ENCODE results near the gene PEX5L. TPM values are rescaled to one million over a fixed set of nuclear protein-coding genes. Genes with fewer than 3 reads are reported as not detected.

Gene PEX5L
- total RNA-seq, 1 experiment from 2014 or later = not detected

DNA sequence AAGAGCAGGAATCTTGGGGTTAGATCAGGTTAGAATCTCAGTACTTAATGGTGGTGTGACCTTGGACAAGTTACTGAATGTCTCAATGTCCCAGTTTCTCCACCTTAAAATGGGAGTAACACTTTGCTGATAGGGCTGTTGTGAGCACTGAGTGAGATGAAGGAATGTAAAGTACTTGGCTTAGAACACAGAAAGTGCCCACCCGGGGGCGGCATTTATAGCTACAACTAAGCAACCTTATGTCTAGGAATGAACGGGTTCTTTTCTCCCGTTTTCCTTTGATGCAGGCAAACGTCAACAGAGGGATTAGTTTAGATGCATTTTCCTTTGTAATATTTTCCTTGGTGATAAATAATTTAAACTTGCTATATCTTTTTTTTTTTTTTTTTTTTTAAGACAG lies 207.3 kb downstream of the PEX5L start:
- ATAC-seq (no peak), DNase-seq (ENCODE audit: low read depth, low spot score) (no peak)
- no peaks in the 10 kb centered on the region for H3K79me2 ChIP-seq (ENCODE audit: insufficient read depth, low read length)
- CTCF ChIA-PET = no interaction called here
- no peaks in the 10 kb centered on the region; the same call in 1 of the 2 replicates for H3K27me3 ChIP-seq (ENCODE audit: insufficient read depth, low read length)
- no TSS peak for BruUV-seq (replicated peaks)
- H3K4me2 ChIP-seq (ENCODE audit: low read length) = no peak overlapping the region
- intact Hi-C loops (cut with micrococcal nuclease) = no loop called here
- H3K36me3 ChIP-seq (ENCODE audit: control insufficient read depth in 1 of 2, insufficient read depth in 2 of 2, low read length in 2 of 2) = no peaks in the 10 kb centered on the region
- no peak overlapping the region for H3K4me3 ChIP-seq (replicated peaks in 1 of 2; ENCODE audit: low read depth in 1 of 2, low read length in 2 of 2)
- H4K20me1 ChIP-seq (ENCODE audit: insufficient read depth) = no peaks in the 10 kb centered on the region
- no peak overlapping the region for H3K27ac ChIP-seq (ENCODE audit: low read depth, low read length)
- no peak for TF ChIP-seq EZH2phosphoT487 (IDR thresholded peaks at IDR 0.05; ENCODE audit: borderline replicate concordance)
- TF ChIP-seq SIN3A (IDR thresholded peaks at IDR 0.05; ENCODE audit: low read depth) = no peak
- TF ChIP-seq FOSL1 (IDR thresholded peaks at IDR 0.05; ENCODE audit: low read depth) = no peak
- TF ChIP-seq, protein P1, sequence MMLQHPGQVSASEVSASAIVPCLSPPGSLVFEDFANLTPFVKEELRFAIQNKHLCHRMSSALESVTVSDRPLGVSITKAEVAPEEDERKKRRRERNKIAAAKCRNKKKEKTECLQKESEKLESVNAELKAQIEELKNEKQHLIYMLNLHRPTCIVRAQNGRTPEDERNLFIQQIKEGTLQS (IDR thresholded peaks at IDR 0.05) = no peak
- no peak for TF ChIP-seq CEBPB (IDR thresholded peaks at IDR 0.05; ENCODE audit: low read depth)
- TF ChIP-seq TCF7L2 (IDR thresholded peaks at IDR 0.05; ENCODE audit: borderline replicate concordance, extremely low read depth, insufficient read depth, insufficient read length) = no peak
- no peak for TF ChIP-seq CBX3 (IDR thresholded peaks at IDR 0.05; ENCODE audit: low read depth)
- no peak for TF ChIP-seq ZFX (IDR thresholded peaks at IDR 0.05)
- TF ChIP-seq, protein P2, sequence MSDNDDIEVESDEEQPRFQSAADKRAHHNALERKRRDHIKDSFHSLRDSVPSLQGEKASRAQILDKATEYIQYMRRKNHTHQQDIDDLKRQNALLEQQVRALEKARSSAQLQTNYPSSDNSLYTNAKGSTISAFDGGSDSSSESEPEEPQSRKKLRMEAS (IDR thresholded peaks at IDR 0.05) = no peak
- TF ChIP-seq EZH2 (IDR thresholded peaks at IDR 0.05) = no peak
- TF ChIP-seq JUND (IDR thresholded peaks at IDR 0.05) = no peak
- no peak for TF ChIP-seq POLR2A (IDR thresholded peaks at IDR 0.05; ENCODE audit: borderline replicate concordance, extremely low read depth, insufficient read depth, insufficient read length)
- TF ChIP-seq, protein P3, sequence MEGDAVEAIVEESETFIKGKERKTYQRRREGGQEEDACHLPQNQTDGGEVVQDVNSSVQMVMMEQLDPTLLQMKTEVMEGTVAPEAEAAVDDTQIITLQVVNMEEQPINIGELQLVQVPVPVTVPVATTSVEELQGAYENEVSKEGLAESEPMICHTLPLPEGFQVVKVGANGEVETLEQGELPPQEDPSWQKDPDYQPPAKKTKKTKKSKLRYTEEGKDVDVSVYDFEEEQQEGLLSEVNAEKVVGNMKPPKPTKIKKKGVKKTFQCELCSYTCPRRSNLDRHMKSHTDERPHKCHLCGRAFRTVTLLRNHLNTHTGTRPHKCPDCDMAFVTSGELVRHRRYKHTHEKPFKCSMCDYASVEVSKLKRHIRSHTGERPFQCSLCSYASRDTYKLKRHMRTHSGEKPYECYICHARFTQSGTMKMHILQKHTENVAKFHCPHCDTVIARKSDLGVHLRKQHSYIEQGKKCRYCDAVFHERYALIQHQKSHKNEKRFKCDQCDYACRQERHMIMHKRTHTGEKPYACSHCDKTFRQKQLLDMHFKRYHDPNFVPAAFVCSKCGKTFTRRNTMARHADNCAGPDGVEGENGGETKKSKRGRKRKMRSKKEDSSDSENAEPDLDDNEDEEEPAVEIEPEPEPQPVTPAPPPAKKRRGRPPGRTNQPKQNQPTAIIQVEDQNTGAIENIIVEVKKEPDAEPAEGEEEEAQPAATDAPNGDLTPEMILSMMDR (IDR thresholded peaks at IDR 0.05 in 2 of 3, conservative IDR thresholded peaks at IDR 0.05 in 1 of 3; ENCODE audit: borderline replicate concordance in 1 of 3, insufficient read depth in 1 of 3, low read depth in 2 of 3, low read length in 2 of 3) = no peak
- TF ChIP-seq RAD21 (IDR thresholded peaks at IDR 0.05; ENCODE audit: low read depth) = no peak
- no peak for TF ChIP-seq ELF1 (IDR thresholded peaks at IDR 0.05; ENCODE audit: borderline replicate concordance, low read depth)
- H3K9ac ChIP-seq (ENCODE audit: low read length) = no peak overlapping the region
- no peaks in the 10 kb centered on the region for H3K9me3 ChIP-seq (ENCODE audit: control insufficient read depth in 1 of 2, insufficient read depth in 1 of 2, low read depth in 1 of 2, low read length in 2 of 2)
- RAD21 ChIA-PET (ENCODE audit: low non-redundant PET in 1 of 2, low total read pairs in 2 of 2, uncharacterized antibody in 2 of 2, unreplicated experiment in 2 of 2) = no interaction called here
- POLR2A ChIA-PET = no interaction called here
- H2AFZ ChIP-seq (ENCODE audit: low read depth, low read length, poor library complexity, severe bottlenecking) = no peak overlapping the region
- H3K4me1 ChIP-seq (ENCODE audit: control insufficient read depth in 1 of 2, insufficient read depth in 2 of 2, low read length in 2 of 2) = no peaks in the 10 kb centered on the region
- no peaks in the 10 kb centered on the region for H3K9me2 ChIP-seq (ENCODE audit: insufficient read depth)

All from HCT116 (cell line).